IMR-90 (cell line): Measurements from ENCODE around the gene C19orf85. TPM values are rescaled to one million over a fixed set of nuclear protein-coding genes. Genes with fewer than 3 reads are reported as not detected.

ENCODE experiments used
- ATAC-seq: fragments of 200-7000 bp; cut with Tn5 transposase; 2 replicates; pipeline ENCODE4 v1.9.1; 2020; ENCODE audit warnings: low read depth, mild to moderate bottlenecking, moderate library complexity
- BruUV-seq: library from RNA; stranded (reverse); fragments of 400-500 nt; replicated peaks from 2 replicates; lab custom pipeline; 2021; lab: Mats Ljungman, UMichigan
- CTCF ChIA-PET: fragments of 300-600 bp; formaldehyde crosslinking; extraction: SDS; loops from one replicate; lab custom pipeline; 2021; ENCODE audit warnings: antibody characterized with exemption; lab: Yijun Ruan, JAX
- POLR2A ChIA-PET: fragments of 300-600 bp; sonication (Branson Sonifier 250); formaldehyde crosslinking; loops from one replicate; lab custom pipeline; 2022; ENCODE audit warnings: antibody characterized with exemption; ENCODE audit not compliant: unreplicated experiment; lab: Charles Lee
- DNase-seq: peaks from one replicate; pipeline ENCODE4 v3.0.0; 2013
- H2AFZ ChIP-seq: replicated peaks from 2 replicates; pipeline ENCODE3; 2013; ENCODE audit warnings: low read length, mild to moderate bottlenecking; ENCODE audit not compliant: poor library complexity
- H2AK5ac ChIP-seq: 2 replicates; pipeline ENCODE4 v1.6.1; 2013; ENCODE audit warnings: low read depth, low read length, inconsistent platforms
- H2AK9ac ChIP-seq: replicated peaks from 2 replicates; pipeline ENCODE3; 2013; ENCODE audit warnings: mild to moderate bottlenecking, low read depth, low read length, moderate library complexity; ENCODE audit not compliant: poor library complexity
- H2BK120ac ChIP-seq: 2 replicates; pipeline ENCODE4 v1.6.1; 2013; ENCODE audit warnings: low read depth, low read length, inconsistent platforms
- H2BK15ac ChIP-seq: 3 replicates; pipeline ENCODE4 v1.6.1; 2013; ENCODE audit warnings: low read depth, low read length, inconsistent platforms
- H2BK20ac ChIP-seq: 2 replicates; pipeline ENCODE4 v1.6.1; 2013; ENCODE audit warnings: low read depth, mild to moderate bottlenecking, inconsistent platforms, low read length, moderate library complexity
- H2BK5ac ChIP-seq: 2 replicates; pipeline ENCODE4 v1.6.1; 2013; ENCODE audit warnings: mild to moderate bottlenecking, low read depth, low read length, inconsistent platforms; ENCODE audit not compliant: poor library complexity, severe bottlenecking
- H3K14ac ChIP-seq: replicated peaks from 2 replicates; pipeline ENCODE4 v1.6.1; 2013; ENCODE audit warnings: low read depth, low read length, inconsistent platforms
- H3K18ac ChIP-seq: 2 replicates; pipeline ENCODE4 v1.6.1; 2013; ENCODE audit warnings: low read depth, low read length, control low read depth
- H3K23ac ChIP-seq: 2 replicates; pipeline ENCODE4 v1.6.1; 2013; ENCODE audit warnings: low read depth, low read length, inconsistent platforms
- H3K27ac ChIP-seq: 2 replicates; pipeline ENCODE4 v1.5.1; 2013; ENCODE audit warnings: mild to moderate bottlenecking, control low read depth, low read length; ENCODE audit not compliant: insufficient read depth
- H3K27me3 ChIP-seq: 2 replicates; pipeline ENCODE4 v1.6.1; 2013; ENCODE audit warnings: low read length; ENCODE audit not compliant: control insufficient read depth, insufficient read depth
- H3K36me3 ChIP-seq: 2 replicates; pipeline ENCODE4 v1.6.1; 2013; ENCODE audit warnings: low read length, mixed read lengths; ENCODE audit not compliant: control insufficient read depth, insufficient read depth
- H3K4ac ChIP-seq: 2 replicates; pipeline ENCODE4 v1.6.1; 2013; ENCODE audit warnings: low read depth, low read length, inconsistent platforms
- H3K4me1 ChIP-seq: 2 replicates; pipeline ENCODE4 v1.6.1; 2013; ENCODE audit warnings: low read length, mixed read lengths; ENCODE audit not compliant: control insufficient read depth, insufficient read depth
- H3K4me2 ChIP-seq: 2 replicates; pipeline ENCODE4 v1.6.1; 2013; ENCODE audit warnings: low read depth, mild to moderate bottlenecking, control low read depth, low read length, moderate library complexity
- H3K4me3 ChIP-seq: 2 replicates; pipeline ENCODE4 v1.5.1; 2013; ENCODE audit warnings: low read depth, mild to moderate bottlenecking, control low read depth, low read length, moderate library complexity; ENCODE audit not compliant: insufficient read depth
- H3K56ac ChIP-seq: 2 replicates; pipeline ENCODE4 v1.6.1; 2013; ENCODE audit warnings: low read length, inconsistent platforms; ENCODE audit not compliant: insufficient read depth; ENCODE audit errors: extremely low read depth
- H3K79me1 ChIP-seq, 2 experiments: 2 replicates each; pipeline ENCODE4 v1.6.1; 2013; ENCODE audit warnings: low read length in 2 of 2, inconsistent platforms in 1 of 2, low read depth in 1 of 2
- H3K9ac ChIP-seq: 2 replicates; pipeline ENCODE4 v1.6.1; 2013; ENCODE audit warnings: low read depth, low read length, control low read depth
- H3K9me1 ChIP-seq: 2 replicates; pipeline ENCODE4 v1.6.1; 2013; ENCODE audit warnings: low read length, inconsistent platforms; ENCODE audit not compliant: insufficient read depth
- H3K9me3 ChIP-seq: 2 replicates; pipeline ENCODE4 v1.6.1; 2013; ENCODE audit warnings: low read length; ENCODE audit not compliant: control insufficient read depth, insufficient read depth
- H4K20me1 ChIP-seq: 2 replicates; pipeline ENCODE4 v1.6.1; 2013; ENCODE audit warnings: low read length, inconsistent platforms; ENCODE audit not compliant: insufficient read depth
- H4K5ac ChIP-seq: 2 replicates; pipeline ENCODE4 v1.6.1; 2013; ENCODE audit warnings: mild to moderate bottlenecking, low read depth, low read length, control low read depth
- H4K8ac ChIP-seq, 2 experiments: 2 replicates each; pipeline ENCODE4 v1.6.1; 2013; ENCODE audit warnings: low read depth in 2 of 2, low read length in 2 of 2, control low read depth in 1 of 2, inconsistent platforms in 1 of 2
- H4K91ac ChIP-seq: 2 replicates; pipeline ENCODE4 v1.6.1; 2013; ENCODE audit warnings: low read depth, low read length, inconsistent platforms; ENCODE audit not compliant: insufficient read depth
- BHLHE40 ChIP-seq: fragments of 150-350 bp; IDR thresholded peaks from 2 replicates; pipeline ENCODE4 v1.6.1; 2016; ENCODE audit warnings: mild to moderate bottlenecking, low read depth, low read length
- CEBPB ChIP-seq: IDR thresholded peaks from 2 replicates; pipeline ENCODE4 v1.6.1; 2012; ENCODE audit warnings: low read depth, low read length, improper control_type of control experiment
- ELK1 ChIP-seq: fragments of 150-350 bp; IDR thresholded peaks from 2 replicates; pipeline ENCODE4 v1.6.1; 2016; ENCODE audit warnings: low read depth, mild to moderate bottlenecking, low read length, moderate library complexity, borderline replicate concordance
- FOS ChIP-seq: fragments of 150-350 bp; IDR thresholded peaks from 2 replicates; pipeline ENCODE4 v1.6.1; 2016; ENCODE audit warnings: low read depth, low read length
- MAFK ChIP-seq: IDR thresholded peaks from 2 replicates; pipeline ENCODE4 v1.6.1; 2012; ENCODE audit warnings: low read depth, low read length, improper control_type of control experiment
- MAZ ChIP-seq: IDR thresholded peaks from 2 replicates; pipeline ENCODE4 v1.6.1; 2012; ENCODE audit warnings: low read depth, mild to moderate bottlenecking, low read length, improper control_type of control experiment, moderate library complexity, borderline replicate concordance
- MXI1 ChIP-seq: IDR thresholded peaks from 2 replicates; pipeline ENCODE4 v1.6.1; 2012; ENCODE audit warnings: low read depth, mild to moderate bottlenecking, low read length, moderate library complexity, borderline replicate concordance
- POLR2A ChIP-seq: IDR thresholded peaks from 2 replicates; pipeline ENCODE4 v1.6.1; 2012; ENCODE audit warnings: mild to moderate bottlenecking, low read depth, low read length
- RCOR1 ChIP-seq: IDR thresholded peaks from 2 replicates; pipeline ENCODE4 v1.6.1; 2012; ENCODE audit warnings: mild to moderate bottlenecking, low read length, improper control_type of control experiment; ENCODE audit not compliant: insufficient replicate concordance
- RFX5 ChIP-seq: IDR thresholded peaks from 2 replicates; pipeline ENCODE4 v1.8.0; 2012; ENCODE audit warnings: low read depth, mild to moderate bottlenecking, low read length, moderate library complexity
- SMC3 ChIP-seq: fragments of 150-350 bp; IDR thresholded peaks from 2 replicates; pipeline ENCODE4 v1.6.1; 2016; ENCODE audit warnings: low read depth, mild to moderate bottlenecking, antibody characterized with exemption, low read length, moderate library complexity
- WGBS, 2 experiments: methylation state at CpG; one replicate each; pipeline versions ENCODE4 v1.1.5 to v1.1.7; 2013; ENCODE audit warnings: missing lambda C conversion rate in 2 of 2; ENCODE audit not compliant: insufficient read length in 1 of 2; ENCODE audit errors: extremely low coverage in 2 of 2; 5-methylcytosine and 5-hydroxymethylcytosine counted together
- dilution Hi-C: fragments of 300-500 bp; cut with HindIII; formaldehyde crosslinking; loops from one replicate; pipeline ENCODE4 v1.14.3; 2018; ENCODE audit warnings: low sequenced_read_pairs; ENCODE audit not compliant: unreplicated experiment
- in situ Hi-C: fragments of 300-500 bp; cut with MboI; formaldehyde crosslinking; loops from 3 replicates; pipeline ENCODE4 v1.14.3; 2019; ENCODE audit warnings: low sequenced_read_pairs, inconsistent platforms, mixed read lengths
- intact Hi-C: fragments of 100-400 bp; cut with micrococcal nuclease; formaldehyde crosslinking; loops from 2 replicates; pipeline ENCODE4 v1.10.0; 2022
- polyA plus RNA-seq, 3 experiments: library from polyadenylated mRNA; depleted of rRNA; stranded (reverse); fragments of >200 nt; gene quantifications; 2 replicates each; pipeline ENCODE4 v1.2.3, GENCODE V29; 2012; ENCODE audit warnings: low replicate concordance in 1 of 3
- total RNA-seq: library from RNA; depleted of rRNA; stranded (reverse); fragments of >200 nt; gene quantifications from 2 replicates; pipeline ENCODE4 v1.2.3, GENCODE V29; 2012

The C19orf85 gene
- total and polyA plus RNA-seq, 2 of the 4 experiments (the other 2 are of a cell fraction), result not detected

GRCh38 chr19:55485439-55486011 lies 21.0 kb upstream of the C19orf85 start (continued):
- TF ChIP-seq MAFK, result no peak
- TF ChIP-seq RCOR1, result no peak

GRCh38 chr19:55484593-55485438 lies 20.3 kb upstream of the C19orf85 start, which contains the start of gene NAT14:
Gene NAT14 (plus strand): TSS chr19:55485188. CDS start chr19:55485709, 521 bp downstream.
- dilution Hi-C loops (no loop called here), in situ Hi-C loops (loop anchor here (25.0 kb wide), 1 partner anchor 1023 kb away; the partner anchor contains the start of genes CDC42EP5 and LENG9), intact Hi-C loops (no loop called here)
- Histone ChIP-seq H2AFZ (peak within 1 kb of the TSS; percentile 93), H3K9ac (peak within 1 kb of the TSS; percentile 84), H2AK9ac (peak within 1 kb of the TSS; percentile 99), H2BK20ac (no peak within 1 kb of the TSS), H3K9me1 (peaks cover 5% of the 10 kb centered on the region; the same call in 1 of the 2 replicates), H4K20me1 (0 out of 2 replicates have a peak, but pooled peaks cover 4% of the 10 kb centered on the region), H2BK5ac (peak within 1 kb of the TSS; percentile 68), H3K56ac (no peak within 1 kb of the TSS; the same call in 1 of the 2 replicates), H2AK5ac (peak within 1 kb of the TSS; percentile 85), H3K9me3 (no peaks in the 10 kb centered on the region), H3K27me3 (no peaks in the 10 kb centered on the region), H3K79me1 (peaks cover 5 to 39% of the 10 kb centered on the region in 2 experiments), H3K4me2 (peak within 1 kb of the TSS; percentile 91), H3K4me1 (peaks cover 30% of the 10 kb centered on the region), H4K91ac (peak within 1 kb of the TSS; percentile 83), H4K5ac (peak within 1 kb of the TSS; percentile 81), H3K36me3 (peaks cover 12% of the 10 kb centered on the region; the same call in 1 of the 2 replicates), H3K14ac (peak within 1 kb of the TSS; percentile 98), H3K18ac (peak within 1 kb of the TSS; percentile 14; the same call in 1 of the 2 replicates), H3K27ac (peak within 1 kb of the TSS; percentile 89), H3K4me3 (peak within 1 kb of the TSS; percentile 80), H4K8ac (peak within 1 kb of the TSS; percentile 83 to 90), H3K4ac (peak within 1 kb of the TSS; percentile 96), H3K23ac (peak within 1 kb of the TSS; percentile 94), H2BK120ac (peak within 1 kb of the TSS; percentile 86), H2BK15ac (peak within 1 kb of the TSS; percentile 38; the same call in 1 of the 3 replicates)
- ATAC-seq (peak; percentile 38), DNase-seq (peak; percentile 48)
- TF ChIP-seq BHLHE40, result no peak
- no peak for TF ChIP-seq FOS
- TF ChIP-seq SMC3, result no peak
- no peak for TF ChIP-seq RFX5
- TF ChIP-seq ELK1, result no peak
- peak; percentile 90 for TF ChIP-seq MXI1
- TF ChIP-seq CEBPB, result no peak
- TF ChIP-seq RCOR1, result no peak
- peak; percentile 95 for TF ChIP-seq MAZ
- peak; percentile 25; the same call in 1 of the 2 replicates for TF ChIP-seq POLR2A
- POLR2A ChIA-PET, result interaction anchor here (0.6 to 2.2 kb wide), 2 partner anchors 9 to 156 kb away, joined by 8 to 21 read pairs; partner anchors contain the start of genes ZNF580 and ZNF628
- WGBS, 2 experiments, result 5% methylated on average over 19 of the region's 78 CpGs; no CpG with 5 or more reads in 1 of the 2 experiments
- CTCF ChIA-PET, result interaction anchor here (0.7 to 1.0 kb wide), 2 partner anchors 17 to 19 kb away, joined by 4 to 6 read pairs; no protein-coding TSS in a partner anchor
- no TSS peak for BruUV-seq
